Right atrium auricular region (tissue), 2 donors: Measurements from ENCODE around the gene MLEC. TPM values are rescaled to one million over a fixed set of nuclear protein-coding genes. Genes with fewer than 3 reads are reported as not detected.

Source experiments
- DNase-seq: peaks from one replicate; pipeline ENCODE4 v3.0.0-alpha.2; 2019; ENCODE audit warnings: low spot score
- H3K27ac ChIP-seq, 2 donors: fragments of 200-600 bp; sonication (generic); 1 replicate in 1 of 2; 2 replicates in 1 of 2; pipeline ENCODE4 v1.5.1; 2016 to 2019
- H3K27me3 ChIP-seq, 2 donors: fragments of 200-600 bp; sonication (generic); one replicate each; pipeline versions ENCODE4 v1.5.1 to v1.6.0; 2017 to 2019
- H3K36me3 ChIP-seq: fragments of 200-600 bp; sonication (generic); one replicate; pipeline ENCODE4 v1.5.1; 2016
- H3K4me1 ChIP-seq, 2 donors: fragments of 200-600 bp; sonication (generic); one replicate each; pipeline versions ENCODE4 v1.5.1 to v1.6.0; 2017 to 2019
- H3K4me3 ChIP-seq, 2 donors: fragments of 200-600 bp; sonication (generic); 1 replicate in 1 of 2; 2 replicates in 1 of 2; pipeline ENCODE4 v1.5.1; 2017 to 2019; ENCODE audit warnings: mild to moderate bottlenecking in 1 of 2, moderate library complexity in 1 of 2
- H3K9me3 ChIP-seq, 2 donors: fragments of 200-600 bp; sonication (generic); one replicate each; pipeline ENCODE4 v1.5.1; 2019
- total RNA-seq, 2 donors: library from RNA; depleted of rRNA; stranded (reverse); fragments of >200 nt; gene quantifications; one replicate each; pipeline ENCODE4 v1.1.0, GENCODE V29; 2016
- TF ChIP-seq, protein P1 (sequence below), 2 donors: fragments of 200-600 bp; sonication (generic); IDR thresholded peaks; one replicate each; pipeline ENCODE4 v1.5.1; 2019; ENCODE audit warnings: antibody characterized with exemption in 2 of 2

MLEC gene
- total RNA-seq, 2 donors from 2014 or later, result 89.7 to 179 TPM

DNA sequence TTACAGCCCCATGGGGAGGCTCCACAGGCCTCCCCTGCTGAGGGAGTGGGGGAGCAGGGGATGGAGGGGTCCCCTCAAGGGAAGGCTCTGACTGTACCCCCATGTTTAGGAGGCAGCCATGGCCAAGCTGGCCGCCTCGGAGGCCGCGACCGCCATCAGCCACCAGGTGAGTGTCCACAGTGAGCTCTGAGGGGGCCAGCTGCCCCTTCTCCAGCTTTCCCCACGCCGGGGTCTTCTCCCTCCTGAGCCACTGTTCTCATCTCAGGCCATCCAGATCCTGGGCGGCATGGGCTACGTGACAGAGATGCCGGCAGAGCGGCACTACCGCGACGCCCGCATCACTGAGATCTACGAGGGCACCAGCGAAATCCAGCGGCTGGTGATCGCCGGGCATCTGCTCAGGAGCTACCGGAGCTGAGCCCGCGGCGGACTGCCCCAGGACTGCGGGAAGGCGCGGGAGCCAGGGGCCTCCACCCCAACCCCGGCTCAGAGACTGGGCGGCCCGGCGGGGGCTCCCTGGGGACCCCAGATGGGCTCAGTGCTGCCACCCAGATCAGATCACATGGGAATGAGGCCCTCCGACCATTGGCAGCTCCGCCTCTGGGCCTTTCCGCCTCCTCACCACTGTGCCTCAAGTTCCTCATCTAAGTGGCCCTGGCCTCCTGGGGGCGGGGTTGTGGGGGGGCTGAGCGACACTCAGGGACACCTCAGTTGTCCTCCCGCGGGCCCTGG lies 52.2 kb downstream of the MLEC start:
- Histone ChIP-seq H3K27me3 (no peaks in the 10 kb centered on the region), H3K4me3 (no peak overlapping the region), H3K36me3 (peaks cover 23% of the 10 kb centered on the region), H3K27ac (no peak overlapping the region), H3K9me3 (no peaks in the 10 kb centered on the region), H3K4me1 (no peaks in the 10 kb centered on the region)
- no peak for DNase-seq
- TF ChIP-seq, protein P1, sequence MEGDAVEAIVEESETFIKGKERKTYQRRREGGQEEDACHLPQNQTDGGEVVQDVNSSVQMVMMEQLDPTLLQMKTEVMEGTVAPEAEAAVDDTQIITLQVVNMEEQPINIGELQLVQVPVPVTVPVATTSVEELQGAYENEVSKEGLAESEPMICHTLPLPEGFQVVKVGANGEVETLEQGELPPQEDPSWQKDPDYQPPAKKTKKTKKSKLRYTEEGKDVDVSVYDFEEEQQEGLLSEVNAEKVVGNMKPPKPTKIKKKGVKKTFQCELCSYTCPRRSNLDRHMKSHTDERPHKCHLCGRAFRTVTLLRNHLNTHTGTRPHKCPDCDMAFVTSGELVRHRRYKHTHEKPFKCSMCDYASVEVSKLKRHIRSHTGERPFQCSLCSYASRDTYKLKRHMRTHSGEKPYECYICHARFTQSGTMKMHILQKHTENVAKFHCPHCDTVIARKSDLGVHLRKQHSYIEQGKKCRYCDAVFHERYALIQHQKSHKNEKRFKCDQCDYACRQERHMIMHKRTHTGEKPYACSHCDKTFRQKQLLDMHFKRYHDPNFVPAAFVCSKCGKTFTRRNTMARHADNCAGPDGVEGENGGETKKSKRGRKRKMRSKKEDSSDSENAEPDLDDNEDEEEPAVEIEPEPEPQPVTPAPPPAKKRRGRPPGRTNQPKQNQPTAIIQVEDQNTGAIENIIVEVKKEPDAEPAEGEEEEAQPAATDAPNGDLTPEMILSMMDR (IDR thresholded peaks at IDR 0.05), result no peak

DNA sequence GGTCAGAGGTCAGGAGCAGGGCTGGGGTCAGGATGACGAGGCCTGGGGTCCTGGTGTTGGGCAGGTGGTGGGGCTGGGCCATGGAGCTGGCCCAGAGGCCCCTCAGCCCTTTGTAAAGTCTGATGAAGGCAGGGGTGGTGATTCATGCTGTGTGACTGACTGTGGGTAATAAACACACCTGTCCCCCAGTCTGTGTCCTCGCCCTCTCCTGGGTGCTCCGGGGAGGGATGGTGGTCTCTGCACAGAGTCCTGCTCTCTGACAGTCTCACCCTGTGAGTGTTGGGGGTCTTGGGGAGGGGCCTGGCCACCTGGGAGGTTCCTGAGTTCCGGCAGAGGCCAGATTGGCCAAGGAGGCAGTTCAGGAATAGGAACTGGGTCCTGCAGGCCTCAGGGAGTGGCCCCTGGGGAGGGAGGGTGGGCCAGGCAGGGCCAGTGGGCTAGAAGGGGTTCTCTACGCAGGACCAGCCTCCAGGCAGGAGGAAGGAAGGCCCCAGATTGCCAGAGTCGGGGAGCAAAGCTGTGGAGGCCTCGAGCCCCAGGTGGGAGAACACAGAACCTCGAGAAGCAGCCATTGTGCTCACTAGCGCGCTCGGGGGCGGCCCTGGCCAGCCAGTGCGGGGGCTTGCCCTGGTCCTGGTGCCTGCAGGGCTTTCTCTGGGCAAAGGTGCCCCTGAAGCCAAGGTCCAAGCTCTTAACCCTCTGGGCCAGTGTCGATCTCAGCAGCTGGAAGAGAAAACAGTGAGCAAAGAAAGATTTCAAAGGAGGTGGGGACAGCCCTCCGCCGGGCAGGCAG lies 53.1 kb downstream of the MLEC start:
- peaks cover 23% of the 10 kb centered on the region for H3K36me3 ChIP-seq
- TF ChIP-seq, protein P1 (IDR thresholded peaks at IDR 0.05), result no peak
- H3K4me3 ChIP-seq, result no peak overlapping the region
- H3K9me3 ChIP-seq, result no peaks in the 10 kb centered on the region
- H3K27me3 ChIP-seq, result no peaks in the 10 kb centered on the region
- DNase-seq, result no peak
- H3K27ac ChIP-seq, result no peak overlapping the region
- H3K4me1 ChIP-seq, result no peaks in the 10 kb centered on the region

DNA sequence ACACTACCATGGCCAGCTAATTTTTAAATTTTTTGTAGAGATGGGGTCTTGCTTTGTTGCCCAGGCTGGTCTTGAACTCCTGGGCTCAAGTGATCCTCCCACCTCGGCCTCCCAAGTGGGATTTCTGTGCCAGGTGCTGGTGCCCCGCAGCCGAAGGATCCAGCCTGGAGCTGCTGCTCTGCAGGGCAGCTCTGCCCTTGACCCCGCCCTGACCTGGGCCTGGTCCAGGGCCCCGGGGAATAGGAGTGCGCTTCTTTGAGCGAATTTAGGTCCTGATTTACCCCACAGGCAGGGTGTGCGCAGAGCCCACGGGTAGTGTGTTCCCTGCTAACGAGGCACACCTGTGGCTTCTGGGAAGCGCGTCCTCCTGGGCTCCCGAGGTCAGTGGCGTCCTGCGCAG lies 53.9 kb downstream of the MLEC start:
- no peaks in the 10 kb centered on the region for H3K9me3 ChIP-seq
- no peak overlapping the region for H3K27ac ChIP-seq
- DNase-seq, result no peak
- TF ChIP-seq, protein P1 (IDR thresholded peaks at IDR 0.05), result no peak
- peaks cover 23% of the 10 kb centered on the region for H3K36me3 ChIP-seq
- no peaks in the 10 kb centered on the region for H3K27me3 ChIP-seq
- H3K4me1 ChIP-seq, result no peaks in the 10 kb centered on the region
- no peak overlapping the region for H3K4me3 ChIP-seq

DNA sequence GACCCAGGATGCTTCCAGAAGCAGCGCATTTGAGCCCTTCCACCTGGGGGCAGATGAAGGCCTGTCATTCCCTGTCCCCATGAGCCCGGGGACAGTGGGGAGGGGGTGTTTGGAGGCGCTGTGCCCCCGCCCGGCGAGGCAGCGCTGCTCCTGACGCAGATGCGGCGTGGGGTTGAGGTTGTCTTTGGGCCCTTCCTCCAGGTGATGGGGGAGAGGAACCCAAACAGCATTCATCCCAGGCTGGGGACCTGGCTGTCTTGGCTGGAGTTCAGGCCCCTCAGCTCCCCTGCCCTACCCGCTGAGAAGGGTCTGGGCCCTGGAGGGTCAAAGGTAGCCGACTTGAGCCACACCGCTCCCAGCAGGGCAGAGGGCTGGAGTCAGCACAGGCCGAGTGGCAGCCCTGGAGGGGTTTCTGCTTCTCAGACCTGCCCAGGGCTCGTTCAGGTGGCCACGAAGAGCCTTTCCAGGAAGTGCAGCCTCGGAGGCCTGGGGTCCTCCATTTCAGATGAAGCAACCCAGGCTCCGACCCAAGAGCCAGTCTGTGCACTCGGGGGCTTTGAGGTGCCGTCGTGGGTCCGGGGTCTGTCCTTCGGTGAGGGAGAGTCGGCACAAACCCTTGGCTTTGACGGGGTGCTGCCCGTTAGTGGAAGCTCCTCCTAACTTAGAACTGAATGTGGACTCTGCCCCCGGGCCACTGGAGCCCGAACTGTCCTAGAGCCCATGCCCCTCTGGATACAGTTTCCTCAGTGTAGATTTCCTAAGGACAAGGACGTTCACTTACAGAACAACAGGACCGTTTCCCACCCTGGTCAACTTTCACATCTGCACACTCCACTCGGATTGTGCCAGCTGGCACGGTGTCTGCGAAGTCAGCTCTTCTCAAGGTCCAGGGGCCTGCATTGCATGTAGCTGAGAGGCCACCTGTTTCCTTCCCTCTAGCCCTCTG lies 54.8 kb downstream of the MLEC start:
- H3K4me3 ChIP-seq, result no peak overlapping the region
- no peak overlapping the region for H3K27ac ChIP-seq
- no peaks in the 10 kb centered on the region for H3K9me3 ChIP-seq
- DNase-seq, result no peak
- H3K4me1 ChIP-seq, result no peaks in the 10 kb centered on the region
- H3K27me3 ChIP-seq, result no peaks in the 10 kb centered on the region
- H3K36me3 ChIP-seq, result peaks cover 23% of the 10 kb centered on the region
- TF ChIP-seq, protein P1 (IDR thresholded peaks at IDR 0.05), result no peak

DNA sequence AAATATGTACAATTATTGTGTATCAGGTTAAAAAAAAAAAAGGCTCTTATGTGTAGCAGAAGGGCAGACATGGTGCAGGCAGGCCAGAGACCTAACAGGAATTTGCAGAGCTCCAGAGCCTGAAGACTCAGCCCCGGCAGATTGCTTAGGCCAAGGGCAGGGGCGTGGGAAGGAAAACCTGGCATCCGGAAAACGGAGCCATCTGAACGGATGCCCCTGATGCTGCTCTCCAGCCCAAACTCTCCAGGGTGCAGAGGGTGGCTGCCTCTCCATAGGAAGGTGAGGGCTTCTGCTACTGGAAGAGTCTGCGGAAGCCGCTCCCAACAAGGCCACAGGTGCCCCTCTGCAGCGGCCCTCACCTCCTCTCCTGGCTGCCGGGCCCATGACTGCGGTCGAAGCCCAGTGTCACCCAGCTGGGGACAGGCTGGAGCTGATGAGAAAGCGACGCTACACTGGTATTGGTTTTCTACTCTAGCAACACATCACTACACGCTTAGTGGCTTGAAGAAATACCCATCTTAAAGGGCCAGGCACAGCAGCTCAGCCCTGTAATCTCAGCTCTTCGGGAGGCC lies 58.1 kb downstream of the MLEC start:
- no peak overlapping the region for H3K27ac ChIP-seq

More for the DNA sequence above, 58.1 kb downstream of the MLEC start:
- Histone ChIP-seq H3K9me3 (no peaks in the 10 kb centered on the region), H3K4me1 (no peaks in the 10 kb centered on the region), H3K27me3 (no peaks in the 10 kb centered on the region), H3K36me3 (no peaks in the 10 kb centered on the region), H3K4me3 (no peak overlapping the region)
- DNase-seq, result no peak
- TF ChIP-seq, protein P1 (IDR thresholded peaks at IDR 0.05), result no peak
